H1 (cell line): ENCODE data around the gene ABI3. TPM values are rescaled to one million over a fixed set of nuclear protein-coding genes. Genes with fewer than 3 reads are reported as not detected.

Experiments
- CTCF ChIA-PET: fragments of 300-600 bp; sonication (Branson Sonifier 250); formaldehyde crosslinking; loops from one replicate; lab custom pipeline; 2021; ENCODE audit not compliant: partially characterized antibody; lab: Charles Lee
- POLR2A ChIA-PET: fragments of 300-600 bp; sonication (Branson Sonifier 250); formaldehyde crosslinking; loops from one replicate; lab custom pipeline; 2021; ENCODE audit warnings: inconsistent platforms; ENCODE audit not compliant: partially characterized antibody; lab: Charles Lee
- DNase-seq, 2 experiments: peaks; one replicate each; pipeline versions ENCODE4 v3.0.0 to v3.0.0-alpha.2; 2010 to 2022; ENCODE audit warnings: low spot score in 2 of 2, low read depth in 1 of 2, mixed read lengths in 1 of 2
- FAIRE-seq: peaks from 2 replicates; lab custom pipeline; 2011; peaks lifted over from hg19 to GRCh38; lab: Jason Lieb, UNC
- H2AFZ ChIP-seq: 2 replicates; pipeline ENCODE4 v1.8.1; 2012; ENCODE audit warnings: low read length, inconsistent platforms
- H2AK5ac ChIP-seq: 2 replicates; pipeline ENCODE4 v1.6.1; 2013; ENCODE audit warnings: low read depth, low read length
- H2BK120ac ChIP-seq: replicated peaks from 2 replicates; pipeline ENCODE3; 2013; ENCODE audit warnings: low read depth, low read length, inconsistent platforms
- H2BK12ac ChIP-seq: 2 replicates; pipeline ENCODE4 v1.6.1; 2013; ENCODE audit warnings: low read depth, low read length
- H2BK15ac ChIP-seq: 2 replicates; pipeline ENCODE4 v1.6.1; 2013; ENCODE audit warnings: low read length
- H2BK20ac ChIP-seq: 2 replicates; pipeline ENCODE4 v1.6.1; 2013; ENCODE audit warnings: low read length
- H2BK5ac ChIP-seq: 2 replicates; pipeline ENCODE4 v1.6.1; 2013; ENCODE audit warnings: low read depth, low read length
- H3K14ac ChIP-seq: 2 replicates; pipeline ENCODE4 v1.6.1; 2013; ENCODE audit warnings: inconsistent platforms; ENCODE audit not compliant: insufficient read length
- H3K18ac ChIP-seq: 2 replicates; pipeline ENCODE4 v1.6.1; 2013; ENCODE audit warnings: low read length; ENCODE audit errors: extremely low read depth
- H3K23ac ChIP-seq: 2 replicates; pipeline ENCODE4 v1.6.1; 2013; ENCODE audit warnings: inconsistent platforms; ENCODE audit not compliant: insufficient read length
- H3K23me2 ChIP-seq: 2 replicates; pipeline ENCODE4 v1.6.1; 2013; ENCODE audit warnings: low read depth, low read length
- H3K27ac ChIP-seq: 2 replicates; pipeline ENCODE4 v1.6.1; 2011; ENCODE audit warnings: low read depth, low read length, inconsistent platforms
- H3K27me3 ChIP-seq, 4 experiments: replicated peaks in 1 of 4; 1 replicate in 1 of 4; 2 replicates in 3 of 4; pipeline versions ENCODE4 v1.6.1 to v1.8.1; 2011 to 2013; ENCODE audit warnings: low read length in 3 of 4, mild to moderate bottlenecking in 3 of 4, inconsistent platforms in 2 of 4, mixed read lengths in 2 of 4, moderate library complexity in 1 of 4; ENCODE audit not compliant: control insufficient read depth in 3 of 4, insufficient read depth in 3 of 4; ENCODE audit errors: extremely low read depth in 1 of 4
- H3K36me3 ChIP-seq, 4 experiments: 2 replicates each; pipeline versions ENCODE4 v1.6.1 to v1.8.1; 2011 to 2013; ENCODE audit warnings: mild to moderate bottlenecking in 4 of 4, low read length in 3 of 4, moderate library complexity in 2 of 4, control low read depth in 1 of 4, inconsistent platforms in 1 of 4; ENCODE audit not compliant: insufficient read depth in 4 of 4, control insufficient read depth in 2 of 4
- H3K4ac ChIP-seq: replicated peaks from 2 replicates; pipeline ENCODE3; 2013; ENCODE audit warnings: low read length, low read depth, mixed read lengths, inconsistent platforms; ENCODE audit not compliant: insufficient read length
- H3K4me1 ChIP-seq, 4 experiments: replicated peaks in 1 of 4; 1 replicate in 1 of 4; 2 replicates in 3 of 4; pipeline versions ENCODE4 v1.6.1 to v1.8.1; 2011 to 2013; ENCODE audit warnings: low read length in 3 of 4, inconsistent platforms in 2 of 4, mixed read lengths in 1 of 4; ENCODE audit not compliant: insufficient read depth in 4 of 4, control insufficient read depth in 3 of 4
- H3K4me2 ChIP-seq, 2 experiments: 2 replicates each; pipeline versions ENCODE4 v1.6.1 to v1.8.1; 2011 to 2013; ENCODE audit warnings: low read depth in 2 of 2, low read length in 2 of 2, control low read depth in 1 of 2, inconsistent platforms in 1 of 2, mild to moderate bottlenecking in 1 of 2; ENCODE audit not compliant: insufficient read depth in 1 of 2
- H3K4me3 ChIP-seq, 4 experiments: fragments of 200-600, 300-600 bp in 1 of 4; sonication (generic), shearing (Covaris generic), sonication (Bioruptor Twin) in 1 of 4; 2 replicates each; pipeline versions ENCODE4 v1.5.1 to v1.8.1; 2011 to 2016; ENCODE audit warnings: low read length in 4 of 4, low read depth in 3 of 4, control low read depth in 2 of 4, inconsistent platforms in 2 of 4, mild to moderate bottlenecking in 2 of 4, mixed read lengths in 1 of 4, moderate library complexity in 1 of 4; ENCODE audit not compliant: insufficient read depth in 2 of 4; ENCODE audit errors: extremely low read depth in 1 of 4
- H3K56ac ChIP-seq: replicated peaks from 2 replicates; pipeline ENCODE3; 2013; ENCODE audit warnings: low read depth, mild to moderate bottlenecking, mixed read lengths, low read length, inconsistent platforms; ENCODE audit not compliant: insufficient read length
- H3K79me1 ChIP-seq: 2 replicates; pipeline ENCODE4 v1.6.1; 2013; ENCODE audit warnings: low read depth, low read length, control low read depth
- H3K79me2 ChIP-seq, 2 experiments: 2 replicates each; pipeline versions ENCODE4 v1.6.1 to v1.8.1; 2012 to 2013; ENCODE audit warnings: low read length in 2 of 2, mild to moderate bottlenecking in 2 of 2, inconsistent platforms in 1 of 2; ENCODE audit not compliant: insufficient read depth in 2 of 2, control insufficient read depth in 1 of 2
- H3K9ac ChIP-seq, 4 experiments: replicated peaks in 1 of 4; 1 replicate in 1 of 4; 2 replicates in 3 of 4; pipeline versions ENCODE4 v1.6.1 to v1.8.1; 2011 to 2013; ENCODE audit warnings: low read depth in 3 of 4, low read length in 3 of 4, control low read depth in 2 of 4, mild to moderate bottlenecking in 2 of 4, moderate library complexity in 2 of 4, inconsistent platforms in 1 of 4; ENCODE audit errors: extremely low read depth in 1 of 4
- H3K9me3 ChIP-seq, 2 experiments: 2 replicates each; pipeline versions ENCODE4 v1.6.1 to v1.8.1; 2012 to 2013; ENCODE audit warnings: mild to moderate bottlenecking in 2 of 2, moderate library complexity in 2 of 2, control low read depth in 1 of 2, inconsistent platforms in 1 of 2, low read depth in 1 of 2, low read length in 1 of 2, mixed read lengths in 1 of 2; ENCODE audit not compliant: insufficient read depth in 2 of 2
- H4K20me1 ChIP-seq, 2 experiments: replicated peaks in 1 of 2; 2 replicates each; pipeline versions ENCODE3 to v1.8.1; 2011 to 2013; ENCODE audit warnings: inconsistent platforms in 2 of 2, low read length in 2 of 2, mild to moderate bottlenecking in 1 of 2; ENCODE audit not compliant: insufficient read depth in 2 of 2, control insufficient read depth in 1 of 2
- H4K5ac ChIP-seq: 2 replicates; pipeline ENCODE4 v1.6.1; 2013; ENCODE audit warnings: low read length, low read depth, mixed read lengths, inconsistent platforms; ENCODE audit not compliant: insufficient read length
- H4K8ac ChIP-seq: 2 replicates; pipeline ENCODE4 v1.8.0; 2013; ENCODE audit warnings: mild to moderate bottlenecking, moderate library complexity, low read length, inconsistent platforms; ENCODE audit not compliant: insufficient read depth; ENCODE audit errors: extremely low read depth
- H4K91ac ChIP-seq: replicated peaks from 2 replicates; pipeline ENCODE3; 2013; ENCODE audit warnings: low read length, mixed read lengths, inconsistent platforms; ENCODE audit not compliant: insufficient read length
- CBX5 ChIP-seq: fragments of 300-800, 300-1000 bp; sonication (generic); IDR thresholded peaks from 2 replicates; pipeline ENCODE4 v1.7.1; 2016; ENCODE audit warnings: antibody characterized with exemption, low read length, low read depth
- FOSL1 ChIP-seq: IDR thresholded peaks from 2 replicates; pipeline ENCODE4 v1.6.1; 2011; ENCODE audit warnings: mild to moderate bottlenecking, low read depth, low read length, moderate library complexity; ENCODE audit not compliant: insufficient read depth
- HDAC6 ChIP-seq: IDR thresholded peaks from one replicate; pipeline ENCODE4 v1.7.1; 2012; ENCODE audit warnings: low read depth, mild to moderate bottlenecking, inconsistent platforms, low read length, moderate library complexity
- NANOG ChIP-seq: IDR thresholded peaks from 2 replicates; pipeline ENCODE4 v1.6.1; 2011; ENCODE audit warnings: low read length, low read depth, mild to moderate bottlenecking, inconsistent platforms; ENCODE audit not compliant: insufficient read depth, poor library complexity, severe bottlenecking
- RAD21 ChIP-seq, 2 experiments: IDR thresholded peaks in 1 of 2; conservative IDR thresholded peaks in 1 of 2; 2 replicates each; pipeline ENCODE4 v1.6.1; 2011; ENCODE audit warnings: low read depth in 2 of 2, low read length in 2 of 2, improper control_type of control experiment in 1 of 2, inconsistent platforms in 1 of 2, mild to moderate bottlenecking in 1 of 2, moderate library complexity in 1 of 2
- RBBP5 ChIP-seq: IDR thresholded peaks from 2 replicates; pipeline ENCODE4 v1.7.1; 2012; ENCODE audit warnings: low read depth, mild to moderate bottlenecking, inconsistent platforms, low read length, moderate library complexity, borderline replicate concordance
- SRF ChIP-seq: IDR thresholded peaks from 2 replicates; pipeline ENCODE4 v1.6.1; 2011; ENCODE audit warnings: mild to moderate bottlenecking, low read depth, low read length, moderate library complexity
- TEAD4 ChIP-seq: IDR thresholded peaks from 2 replicates; pipeline ENCODE4 v1.6.1; 2012; ENCODE audit warnings: low read depth, low read length, inconsistent platforms, mixed read lengths
- WGBS, 2 experiments: shearing (Covaris generic) in 1 of 2; methylation state at CpG; one replicate each; pipeline versions ENCODE4 v1.1.6 to v1.1.7; 2013 to 2015; ENCODE audit warnings: low lambda C conversion rate in 2 of 2, mixed read lengths in 2 of 2, inconsistent platforms in 1 of 2, low coverage in 1 of 2, missing lambda C conversion rate in 1 of 2; ENCODE audit not compliant: insufficient replicate concordance in 2 of 2, insufficient coverage in 1 of 2, insufficient read length in 1 of 2; ENCODE audit errors: extremely low coverage in 1 of 2, missing lambda C conversion rate in 1 of 2; 5-methylcytosine and 5-hydroxymethylcytosine counted together
- polyA plus RNA-seq, 7 experiments: library from polyadenylated mRNA; depleted of rRNA in 3 of 7; stranded (reverse) in 5 of 7; unstranded in 2 of 7; fragments of >200 nt in 5 of 7; fragments of 200-250 nt in 2 of 7; gene quantifications; 1 replicate in 5 of 7; 2 replicates in 1 of 7; 4 replicates in 1 of 7; pipeline versions ENCODE4 v1.2.1 to v1.2.3, GENCODE V29; 2011 to 2013; ENCODE audit warnings: missing spikeins in 2 of 7, mixed read lengths in 2 of 7
- total RNA-seq: library from RNA; stranded (reverse); fragmentation: NEBNext Ultra II Directional; extraction: Animal tissue kit (Norgen Biotek cat#: 25700); gene quantifications from 2 replicates; pipeline ENCODE4 v1.2.1, GENCODE V29; 2021
- TF ChIP-seq, protein P1 (sequence below): IDR thresholded peaks from 2 replicates; pipeline ENCODE4 v1.6.1; 2011; ENCODE audit warnings: low read length, improper control_type of control experiment

ABI3 gene
- total and polyA plus RNA-seq, 2 of the 8 experiments (the other 6 are each of a cell fraction or from before 2014, with no cell fraction given): 1.3 to 2.5 TPM

DNA sequence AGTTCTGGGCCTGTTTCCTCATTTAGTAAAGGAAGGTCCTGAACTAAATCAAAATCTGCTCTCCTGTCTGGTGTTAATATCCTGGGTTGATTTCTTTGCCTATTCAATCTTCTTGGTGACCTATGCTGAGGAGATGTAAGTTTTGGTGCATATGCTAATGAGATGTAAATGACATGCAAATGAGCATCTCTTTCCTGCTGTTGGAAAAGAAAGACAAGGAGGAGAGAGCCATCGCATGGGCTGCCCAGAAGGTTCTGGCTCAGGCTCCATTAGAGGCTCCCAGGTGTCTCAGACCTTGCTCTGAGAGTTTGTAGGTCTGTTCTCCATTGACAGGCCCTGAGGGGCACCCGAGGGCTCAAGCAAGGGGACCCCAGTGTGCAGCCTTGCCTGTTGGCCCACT lies 3.3 kb downstream of the ABI3 start:
- FAIRE-seq: no peak
- 86% methylated on average over 1 of the region's 2 CpGs; no CpG with 5 or more reads in 1 of the 2 experiments for WGBS, 2 experiments
- peak overlapping the region; percentile 31; the same call in 1 of the 2 replicates for H4K8ac ChIP-seq
- TF ChIP-seq NANOG (no peak), CBX5 (no peak), FOSL1 (no peak), RAD21 (IDR thresholded peaks at IDR 0.05 in 1 of 2, conservative IDR thresholded peaks at IDR 0.05 in 1 of 2; ENCODE audit: low read depth in 2 of 2, low read length in 2 of 2) (no peak), TEAD4 (no peak), RBBP5 (no peak), SRF (no peak), HDAC6 (no peak)
- TF ChIP-seq, protein P1, sequence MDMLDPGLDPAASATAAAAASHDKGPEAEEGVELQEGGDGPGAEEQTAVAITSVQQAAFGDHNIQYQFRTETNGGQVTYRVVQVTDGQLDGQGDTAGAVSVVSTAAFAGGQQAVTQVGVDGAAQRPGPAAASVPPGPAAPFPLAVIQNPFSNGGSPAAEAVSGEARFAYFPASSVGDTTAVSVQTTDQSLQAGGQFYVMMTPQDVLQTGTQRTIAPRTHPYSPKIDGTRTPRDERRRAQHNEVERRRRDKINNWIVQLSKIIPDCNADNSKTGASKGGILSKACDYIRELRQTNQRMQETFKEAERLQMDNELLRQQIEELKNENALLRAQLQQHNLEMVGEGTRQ: no peak

More for the DNA sequence above, 3.3 kb downstream of the ABI3 start:
- no peaks in the 10 kb centered on the region for H3K79me2 ChIP-seq
- H3K4me2 ChIP-seq: no peak overlapping the region
- no peaks in the 10 kb centered on the region for H3K79me1 ChIP-seq
- no peaks in the 10 kb centered on the region for H3K27me3 ChIP-seq
- H2BK15ac ChIP-seq: no peak overlapping the region
- no peak overlapping the region for H2BK120ac ChIP-seq
- H4K91ac ChIP-seq: no peak overlapping the region
- H3K56ac ChIP-seq: no peak overlapping the region
- no peak overlapping the region for H2BK12ac ChIP-seq
- no peak overlapping the region for H4K5ac ChIP-seq
- H4K20me1 ChIP-seq: no peaks in the 10 kb centered on the region
- DNase-seq: no peak
- H3K4ac ChIP-seq: no peak overlapping the region
- POLR2A ChIA-PET: interaction anchor here (0.8 to 1.9 kb wide), 4 partner anchors 9 to 129 kb away, joined by 3 to 6 read pairs (median 4); no protein-coding TSS in a partner anchor
- no peak overlapping the region for H3K4me3 ChIP-seq
- H3K9me3 ChIP-seq: no peaks in the 10 kb centered on the region
- H2BK5ac ChIP-seq: no peak overlapping the region
- H3K4me1 ChIP-seq: peaks cover 5 to 22% (median 16%) of the 10 kb centered on the region in 4 experiments
- H2BK20ac ChIP-seq: no peak overlapping the region
- H3K36me3 ChIP-seq: no peaks in the 10 kb centered on the region
- H3K18ac ChIP-seq: no peak overlapping the region; the same call in 1 of the 2 replicates
- H3K9ac ChIP-seq: no peak overlapping the region
- H3K14ac ChIP-seq: no peak overlapping the region
- CTCF ChIA-PET: interaction anchor here (1.6 to 6.0 kb wide), 3 partner anchors 8 to 14 kb away, joined by 11 to 42 read pairs (median 11); no protein-coding TSS in a partner anchor
- no peak overlapping the region for H3K27ac ChIP-seq
- H3K23ac ChIP-seq: no peak overlapping the region
- H3K23me2 ChIP-seq: no peaks in the 10 kb centered on the region
- H2AK5ac ChIP-seq: no peak overlapping the region
- H2AFZ ChIP-seq: no peak overlapping the region
